RWPE1 (cell line): ENCODE data around the gene VWA5B2.
A peak's percentile ranks its signal among the peaks of the same experiment; 100 is the strongest.

Source experiments
- CTCF ChIA-PET: fragments of 350-600 bp; sonication (Branson Sonifier 250); formaldehyde crosslinking; extraction: SDS; loops from one replicate; lab custom pipeline; 2021; lab: Yijun Ruan, JAX
- POLR2A ChIA-PET: fragments of 400-600 bp; formaldehyde crosslinking; extraction: SDS; loops from one replicate; lab custom pipeline; 2020; ENCODE audit warnings: antibody characterized with exemption; ENCODE audit not compliant: low non-redundant PET; lab: Yijun Ruan, JAX
- DNase-seq: peaks from one replicate; pipeline ENCODE4 v3.0.0; 2012; ENCODE audit warnings: low spot score
- H3K27ac ChIP-seq: fragments of 450-650 bp; 2 replicates; pipeline ENCODE4 v1.5.1; 2017
- CTCF ChIP-seq: fragments of 450-650 bp; conservative IDR thresholded peaks from 2 replicates; pipeline ENCODE4 v1.5.1; 2017; ENCODE audit warnings: low read depth, mild to moderate bottlenecking

Gene VWA5B2

GRCh38 chr3:184228376-184229137 lies 828 bp upstream of the VWA5B2 start:
- H3K27ac ChIP-seq: no peak overlapping the region
- no peak for DNase-seq
- TF ChIP-seq CTCF: no peak
- CTCF ChIA-PET: interaction anchor here (0.6 to 4.6 kb wide), 10 partner anchors 9 to 333 kb away, joined by 3 to 32 read pairs (median 5); partner anchors contain the start of genes ABCF3 and EEF1AKMT4
- POLR2A ChIA-PET: no interaction called here

- no peak for TF ChIP-seq CTCF
- POLR2A ChIA-PET: interaction anchor here (0.5 kb wide), 1 partner anchor 50 kb away, joined by 3 read pairs; no protein-coding TSS in a partner anchor
- CTCF ChIA-PET: interaction anchor here (0.6 to 4.6 kb wide), 4 partner anchors 10 to 85 kb away, joined by 3 to 32 read pairs (median 4); partner anchors contain the start of gene EEF1AKMT4
- DNase-seq: no peak
- no peak overlapping the region for H3K27ac ChIP-seq
Measured at GRCh38 chr3:184230081-184230602, 757 bp downstream of the VWA5B2 start.

- POLR2A ChIA-PET: no interaction called here
- DNase-seq: peak; percentile 64
- TF ChIP-seq CTCF: no peak
- no peak overlapping the region for H3K27ac ChIP-seq
- CTCF ChIA-PET: interaction anchor here (0.6 to 4.6 kb wide), 3 partner anchors 12 to 86 kb away, joined by 3 to 32 read pairs (median 4); partner anchors contain the start of gene EEF1AKMT4
Measured at GRCh38 chr3:184230603-184231528, 1.5 kb downstream of the VWA5B2 start.

- DNase-seq: no peak
- ChIA-PET CTCF (interaction anchor here (0.6 kb wide), 1 partner anchor 104 kb away, joined by 3 read pairs; no protein-coding TSS in a partner anchor), POLR2A (no interaction called here)
- TF ChIP-seq CTCF: no peak
- H3K27ac ChIP-seq: no peak overlapping the region
Measured at GRCh38 chr3:184231671-184232070, 2.3 kb downstream of the VWA5B2 start.

- no peak for TF ChIP-seq CTCF
- H3K27ac ChIP-seq: peak overlapping the region; percentile 62; the same call in 1 of the 2 replicates
- DNase-seq: no peak
- ChIA-PET CTCF (interaction anchor here (0.6 to 0.9 kb wide), 2 partner anchors 52 to 146 kb away, joined by 3 to 4 read pairs; no protein-coding TSS in a partner anchor), POLR2A (interaction anchor here (0.6 kb wide), 1 partner anchor 368 kb away, joined by 3 read pairs; no protein-coding TSS in a partner anchor)
Measured at GRCh38 chr3:184233127-184233843, 3.9 kb downstream of the VWA5B2 start.
